LNCaP clone FGC (cell line): ENCODE data around the gene TCTN3.

Experiments
- DNase-seq: peaks from one replicate; pipeline ENCODE4 v3.0.0-alpha.2; 2011; ENCODE audit warnings: low read depth
- H3K4me3 ChIP-seq: 2 replicates; pipeline ENCODE4 v1.5.1; 2011; ENCODE audit warnings: mild to moderate bottlenecking, low read depth, low read length, control low read depth
- CTCF ChIP-seq: IDR thresholded peaks from 2 replicates; pipeline ENCODE4 v1.5.1; 2012; ENCODE audit warnings: mild to moderate bottlenecking; ENCODE audit not compliant: control insufficient read depth, insufficient read depth; ENCODE audit errors: extremely low read depth

The TCTN3 gene

GRCh38 chr10:95660283-95660682 lies 33.4 kb downstream of the TCTN3 start:
- no peak for DNase-seq
- TF ChIP-seq CTCF: no peak
- H3K4me3 ChIP-seq: no peak overlapping the region

GRCh38 chr10:95657250-95657649 lies 36.5 kb downstream of the TCTN3 start:
- no peak for TF ChIP-seq CTCF
- DNase-seq: no peak
- H3K4me3 ChIP-seq: peak overlapping the region; percentile 87

GRCh38 chr10:95656291-95657164 lies 37.2 kb downstream of the TCTN3 start, which contains the start of gene ALDH18A1:
ALDH18A1 (minus strand) TSS chr10:95656711; CDS start chr10:95653377, 3,334 bp downstream.
- peak within 1 kb of the TSS; percentile 87 for H3K4me3 ChIP-seq
- DNase-seq: peak; percentile 71
- no peak for TF ChIP-seq CTCF

GRCh38 chr10:95655571-95656290 lies 38.0 kb downstream of the TCTN3 start:
- TF ChIP-seq CTCF: no peak
- H3K4me3 ChIP-seq: peak overlapping the region; percentile 87
- DNase-seq: no peak

- TF ChIP-seq CTCF: no peak
- DNase-seq: no peak
- H3K4me3 ChIP-seq: no peak overlapping the region
Measured at GRCh38 chr10:95653895-95654294, 39.8 kb downstream of the TCTN3 start.

GRCh38 chr10:95651346-95652060 lies 42.2 kb downstream of the TCTN3 start:
- H3K4me3 ChIP-seq: no peak overlapping the region
- no peak for DNase-seq
- no peak for TF ChIP-seq CTCF
